Esophagus (tissue), 2 donors: ENCODE measurements around the gene HINT2. TPM values are rescaled to one million over a fixed set of nuclear protein-coding genes. Genes with fewer than 3 reads are reported as not detected.

ENCODE experiments used
- H3K27ac ChIP-seq, 2 donors: one replicate each; pipeline ENCODE4 v1.5.1; 2013; ENCODE audit warnings: low read depth in 2 of 2, mild to moderate bottlenecking in 2 of 2, inconsistent platforms in 1 of 2, low read length in 1 of 2, moderate library complexity in 1 of 2
- H3K27me3 ChIP-seq, 2 donors: one replicate each; pipeline ENCODE4 v1.6.1; 2013; ENCODE audit warnings: low read length in 2 of 2, control low read depth in 1 of 2, mild to moderate bottlenecking in 1 of 2; ENCODE audit not compliant: insufficient read depth in 2 of 2, control insufficient read depth in 1 of 2
- H3K36me3 ChIP-seq, 2 donors: one replicate each; pipeline ENCODE4 v1.6.1; 2013; ENCODE audit warnings: low read length in 1 of 2; ENCODE audit not compliant: control insufficient read depth in 2 of 2, insufficient read depth in 2 of 2
- H3K4me1 ChIP-seq, 2 donors: one replicate each; pipeline ENCODE4 v1.6.1; 2013; ENCODE audit warnings: low read length in 1 of 2; ENCODE audit not compliant: control insufficient read depth in 2 of 2, insufficient read depth in 2 of 2
- H3K4me3 ChIP-seq, 2 donors: one replicate each; pipeline ENCODE4 v1.5.1; 2013; ENCODE audit warnings: low read length in 2 of 2, mild to moderate bottlenecking in 2 of 2, low read depth in 1 of 2, moderate library complexity in 1 of 2
- H3K9me3 ChIP-seq, 2 donors: one replicate each; pipeline ENCODE4 v1.6.1; 2013; ENCODE audit warnings: mild to moderate bottlenecking in 2 of 2, low read depth in 1 of 2, low read length in 1 of 2, moderate library complexity in 1 of 2; ENCODE audit not compliant: control insufficient read depth in 2 of 2, insufficient read depth in 1 of 2
- WGBS, 2 donors: extraction: QIAGEN DNeasy Blood & Tissue Kit; methylation state at CpG; one replicate each; pipeline ENCODE4 v1.1.7; 2013; 5-methylcytosine and 5-hydroxymethylcytosine counted together
- polyA plus RNA-seq, 2 donors: library from polyadenylated mRNA; stranded (reverse); fragments of 200-250 nt; gene quantifications; one replicate each; pipeline ENCODE4 v1.2.3, GENCODE V29; 2013
- donor health status: healthy with polysubstance abuse.
- donor health status: Bipolar disorder and iron deficiency.

Gene HINT2
- polyA plus RNA-seq, 2 donors: 43.1 to 45.0 TPM

DNA sequence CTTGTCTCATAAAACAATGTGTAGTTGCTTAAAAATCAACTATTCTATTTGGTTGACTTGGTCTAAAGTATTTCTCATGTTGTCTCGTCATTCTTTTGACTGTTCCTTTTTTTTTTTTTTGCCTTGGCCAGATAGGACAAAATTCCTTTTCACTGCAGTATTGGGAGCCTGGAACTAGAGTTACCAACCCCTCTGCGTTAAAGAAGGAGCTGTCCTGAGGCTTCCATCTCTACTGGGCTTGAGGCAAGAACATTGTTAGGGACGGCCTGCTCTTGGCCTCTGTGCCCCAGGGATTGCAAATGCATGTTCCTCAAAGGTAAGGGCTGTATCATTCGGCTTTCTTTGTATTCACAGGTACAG is 24.8 kb downstream of the HINT2 start:
- Histone ChIP-seq H3K27me3 (no peaks in the 10 kb centered on the region), H3K4me3 (no peak overlapping the region), H3K9me3 (no peaks in the 10 kb centered on the region), H3K27ac (no peak overlapping the region), H3K36me3 (no peaks in the 10 kb centered on the region), H3K4me1 (no peaks in the 10 kb centered on the region)
- WGBS, 2 donors: 33 to 35% methylated on average over 4 of the region's 4 CpGs

DNA sequence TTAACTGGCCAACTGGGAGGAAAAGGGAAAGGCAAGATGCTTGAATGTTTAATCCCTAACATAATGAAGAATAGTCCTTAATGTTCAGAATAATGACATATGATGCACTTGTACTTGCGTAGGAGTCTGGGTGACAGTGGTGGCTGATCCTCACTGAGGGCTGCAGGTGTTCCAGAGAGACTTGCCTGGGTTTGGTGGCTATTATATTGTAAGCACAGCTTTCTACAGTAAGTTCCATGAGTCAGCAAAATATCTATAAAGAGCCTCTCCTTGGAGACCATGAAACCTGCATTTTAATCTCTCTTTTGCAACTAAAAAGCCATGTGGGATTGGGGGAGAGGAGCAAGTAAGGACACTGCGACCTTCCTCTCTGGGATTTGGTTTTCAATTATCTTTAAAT is 25.3 kb downstream of the HINT2 start:
- WGBS, 2 donors: 90 to 93% methylated on average over 2 of the region's 2 CpGs
- Histone ChIP-seq H3K27ac (no peak overlapping the region), H3K9me3 (no peaks in the 10 kb centered on the region), H3K36me3 (no peaks in the 10 kb centered on the region), H3K4me3 (no peak overlapping the region), H3K4me1 (no peaks in the 10 kb centered on the region), H3K27me3 (no peaks in the 10 kb centered on the region)

DNA sequence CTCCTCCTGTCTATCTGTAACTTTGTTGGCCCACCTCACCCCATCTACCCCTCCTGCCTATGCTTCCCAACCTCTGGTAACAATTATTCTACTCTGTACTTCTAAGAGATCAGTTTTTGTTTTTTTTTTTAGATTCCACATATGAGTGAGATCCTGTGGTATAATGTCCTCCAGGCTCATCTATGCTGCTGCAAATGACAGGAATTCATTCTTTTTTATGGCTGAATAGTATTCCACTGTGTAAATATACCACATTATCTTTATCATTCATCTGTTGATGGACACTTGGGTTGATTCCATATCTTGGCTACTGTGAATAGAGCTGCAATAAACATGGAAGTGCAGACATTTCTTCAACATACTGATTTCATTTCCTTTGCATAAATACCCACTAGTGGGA is 31.4 kb downstream of the HINT2 start:
- Histone ChIP-seq H3K27ac (no peak overlapping the region), H3K4me3 (no peak overlapping the region), H3K27me3 (no peaks in the 10 kb centered on the region), H3K36me3 (no peaks in the 10 kb centered on the region), H3K4me1 (no peaks in the 10 kb centered on the region), H3K9me3 (no peaks in the 10 kb centered on the region)

DNA sequence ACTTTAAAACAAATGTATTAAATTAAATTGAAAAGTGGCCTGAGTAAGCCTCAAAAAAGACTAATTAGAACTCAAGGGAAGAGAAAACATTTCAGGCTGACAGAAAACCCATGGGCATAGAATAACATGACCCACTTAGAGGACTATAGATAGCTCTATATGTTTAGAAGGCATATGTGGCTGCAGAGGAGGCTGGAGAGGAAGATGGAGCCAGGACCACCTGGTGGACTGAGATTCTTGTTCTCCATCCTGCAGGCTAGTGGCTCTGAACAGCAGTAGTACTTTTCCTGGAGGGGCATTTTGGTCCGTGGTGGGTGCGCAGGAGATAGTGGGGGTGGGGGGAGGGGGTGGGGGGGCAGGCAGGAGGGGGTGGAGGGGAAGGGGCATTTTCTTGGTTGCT is 33.8 kb downstream of the HINT2 start:
- 82 to 89% methylated on average over 2 of the region's 2 CpGs for WGBS, 2 donors

DNA sequence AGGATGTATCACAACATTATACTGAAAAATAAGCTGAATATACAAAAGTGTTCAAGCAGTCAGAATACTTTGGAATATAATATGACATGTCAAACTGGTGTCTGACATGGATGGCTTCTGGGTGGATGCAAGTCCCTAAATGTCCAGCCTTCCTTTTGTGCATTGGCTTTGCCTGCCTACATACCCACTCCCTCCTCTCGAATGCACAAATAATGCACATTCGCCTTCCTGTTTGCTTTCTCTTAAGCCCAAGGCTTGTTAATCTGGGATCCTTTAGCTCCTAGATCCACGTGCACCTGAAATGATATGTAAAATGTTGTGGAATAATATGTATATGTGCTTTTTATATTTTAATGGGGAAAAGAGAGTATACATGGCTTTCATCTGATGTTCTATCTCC is 36.3 kb downstream of the HINT2 start:
- H3K27me3 ChIP-seq: no peaks in the 10 kb centered on the region
- no peaks in the 10 kb centered on the region for H3K36me3 ChIP-seq
- WGBS, 2 donors: 88 to 92% methylated on average over 3 of the region's 3 CpGs
- no peaks in the 10 kb centered on the region for H3K9me3 ChIP-seq
- no peaks in the 10 kb centered on the region for H3K4me1 ChIP-seq
- no peak overlapping the region for H3K4me3 ChIP-seq
- no peak overlapping the region for H3K27ac ChIP-seq

More for the DNA sequence above, 33.8 kb downstream of the HINT2 start:
- Histone ChIP-seq H3K27ac (no peak overlapping the region), H3K36me3 (no peaks in the 10 kb centered on the region), H3K4me3 (no peak overlapping the region), H3K9me3 (no peaks in the 10 kb centered on the region), H3K27me3 (no peaks in the 10 kb centered on the region), H3K4me1 (no peaks in the 10 kb centered on the region)

DNA sequence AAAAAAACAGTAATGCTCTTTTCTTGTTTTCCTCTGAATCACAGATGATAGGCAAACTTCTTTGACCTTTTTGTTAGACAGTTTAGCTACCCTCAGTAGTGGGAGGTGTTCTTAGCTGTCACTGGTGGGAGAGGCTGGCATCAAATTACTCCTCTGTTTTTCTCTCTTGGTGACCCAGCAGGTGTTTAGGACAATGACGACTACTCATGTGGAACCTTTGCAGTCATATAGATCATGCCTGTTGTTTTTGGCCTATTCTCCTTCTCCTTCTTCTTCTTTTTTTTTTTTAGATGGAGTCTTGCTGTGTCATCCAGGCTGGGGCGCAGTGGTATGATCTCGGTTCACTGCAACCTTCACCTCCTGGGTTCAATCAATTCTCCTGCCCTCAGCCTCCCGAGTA is 38.8 kb downstream of the HINT2 start:
- 77 to 85% methylated on average over 4 of the region's 4 CpGs for whole genome bisulfite sequencing, 2 donors

DNA sequence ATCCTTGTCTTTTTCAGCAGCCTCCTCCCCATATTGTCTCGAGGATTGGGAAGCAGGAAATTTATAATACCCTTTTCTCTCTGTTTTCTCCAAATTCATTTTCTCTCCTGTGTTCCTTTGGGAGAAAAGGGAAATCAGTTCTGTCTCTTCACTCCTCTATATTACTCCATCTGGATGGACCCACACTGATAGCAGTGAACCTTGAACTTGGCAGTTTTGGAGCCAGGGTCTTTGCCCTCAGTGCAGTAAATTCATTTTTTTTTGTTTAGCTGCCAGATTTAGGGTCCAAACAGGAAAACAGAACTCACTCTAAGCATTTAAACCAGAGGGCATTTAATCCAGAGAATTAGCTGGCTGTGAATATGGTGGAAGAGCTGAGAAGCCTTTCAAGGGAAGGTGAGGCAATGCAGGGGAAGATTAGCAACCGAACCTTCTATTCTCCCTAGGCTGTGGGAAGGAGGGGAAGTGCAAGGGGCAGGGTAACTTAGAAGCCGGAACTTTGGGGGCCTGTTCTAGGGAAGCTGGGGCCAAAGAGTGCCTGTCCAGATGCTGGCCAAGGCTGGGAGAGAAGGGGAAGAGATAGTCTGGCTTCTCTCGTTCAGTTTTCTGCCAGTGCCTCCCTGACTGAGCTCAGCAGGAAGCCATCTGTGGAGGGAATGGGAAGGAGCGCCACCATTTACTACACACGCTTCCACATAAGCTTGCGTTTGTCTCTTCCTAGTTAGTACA is 39.8 kb downstream of the HINT2 start:
- Histone ChIP-seq H3K9me3 (no peaks in the 10 kb centered on the region), H3K4me1 (no peaks in the 10 kb centered on the region), H3K4me3 (no peak overlapping the region), H3K27me3 (no peaks in the 10 kb centered on the region), H3K27ac (no peak overlapping the region), H3K36me3 (no peaks in the 10 kb centered on the region)
- 74 to 76% methylated on average over 7 of the region's 7 CpGs for WGBS, 2 donors

More for the DNA sequence above, 38.8 kb downstream of the HINT2 start:
- Histone ChIP-seq H3K27me3 (no peaks in the 10 kb centered on the region), H3K36me3 (no peaks in the 10 kb centered on the region), H3K4me3 (no peak overlapping the region), H3K4me1 (no peaks in the 10 kb centered on the region), H3K27ac (no peak overlapping the region), H3K9me3 (no peaks in the 10 kb centered on the region)

DNA sequence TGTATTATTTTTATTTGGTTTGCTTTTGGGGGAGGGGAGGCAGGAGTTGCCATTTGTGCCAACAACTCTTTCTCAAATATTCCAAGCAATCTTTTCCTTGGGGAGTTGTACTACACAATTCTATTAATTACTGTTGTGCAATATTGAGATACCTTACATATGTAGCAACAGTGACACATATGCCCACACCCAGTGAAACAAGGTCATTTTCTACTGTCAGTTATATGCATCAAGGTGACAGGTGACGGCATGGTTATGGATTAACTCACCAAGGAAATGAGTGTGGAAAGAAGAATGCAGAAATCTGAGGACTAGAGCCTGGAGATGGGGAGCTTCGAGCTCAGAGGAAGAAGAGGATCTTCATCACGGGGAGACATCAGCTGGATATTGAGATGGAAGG is 42.9 kb downstream of the HINT2 start:
- Histone ChIP-seq H3K4me1 (no peaks in the 10 kb centered on the region), H3K36me3 (no peaks in the 10 kb centered on the region), H3K9me3 (no peaks in the 10 kb centered on the region), H3K4me3 (no peak overlapping the region), H3K27me3 (no peaks in the 10 kb centered on the region), H3K27ac (no peak overlapping the region)
- 60 to 78% methylated on average over 3 of the region's 3 CpGs for WGBS, 2 donors

DNA sequence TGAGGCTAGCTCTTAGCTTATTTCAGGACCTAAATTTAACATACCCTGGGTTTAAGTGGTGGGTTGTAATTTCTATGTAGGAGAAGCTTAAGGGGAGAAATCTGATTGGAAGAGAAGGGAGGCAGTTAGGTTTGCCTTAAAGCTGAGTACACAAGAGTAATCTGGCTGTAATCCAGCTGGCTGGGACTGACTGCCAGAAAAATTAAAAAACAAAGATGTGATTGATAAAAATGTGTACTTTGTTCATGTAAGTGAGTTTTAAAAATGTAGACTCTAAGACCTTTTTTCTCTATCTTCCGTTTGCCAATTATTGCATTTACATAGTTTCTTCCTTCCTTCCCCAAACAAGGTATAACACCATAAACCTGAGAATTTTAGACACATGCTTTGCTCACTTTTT is 43.3 kb downstream of the HINT2 start:
- WGBS, 2 donors: 23 to 30% methylated on average over 1 of the region's 1 CpG
- Histone ChIP-seq H3K9me3 (no peaks in the 10 kb centered on the region), H3K36me3 (no peaks in the 10 kb centered on the region), H3K27ac (no peak overlapping the region), H3K4me3 (no peak overlapping the region), H3K27me3 (no peaks in the 10 kb centered on the region), H3K4me1 (no peaks in the 10 kb centered on the region)

DNA sequence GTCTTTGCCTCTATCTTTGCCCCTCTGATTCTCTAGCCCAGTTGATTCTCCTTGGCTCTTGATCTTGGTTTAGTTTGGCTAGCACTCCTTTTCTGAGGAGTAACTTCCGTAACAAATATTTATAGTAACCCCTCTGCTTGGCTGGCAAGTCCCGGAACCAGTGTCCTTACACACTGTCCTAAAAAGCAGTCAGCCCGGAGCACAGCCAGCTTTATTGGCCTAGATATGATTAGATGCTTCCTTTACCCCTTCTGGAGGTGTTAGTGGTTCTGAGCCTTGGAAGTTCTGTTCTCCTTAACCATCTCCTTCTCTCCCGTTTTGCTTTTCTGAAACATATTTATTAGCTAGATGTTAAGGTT is 43.8 kb downstream of the HINT2 start:
- no peaks in the 10 kb centered on the region for H3K9me3 ChIP-seq

More for the DNA sequence above, 43.8 kb downstream of the HINT2 start:
- Histone ChIP-seq H3K36me3 (no peaks in the 10 kb centered on the region), H3K27ac (no peak overlapping the region), H3K27me3 (no peaks in the 10 kb centered on the region), H3K4me3 (no peak overlapping the region), H3K4me1 (no peaks in the 10 kb centered on the region)
- 24 to 36% methylated on average over 4 of the region's 4 CpGs for WGBS, 2 donors
